ENCODE measurements around the gene CLIC4.
"Not testable (repeated sequence)": the region's sequence is repeated elsewhere in the genome, so short reads cannot be mapped to it uniquely, and the experiment has no call there.

The CLIC4 gene

DNA sequence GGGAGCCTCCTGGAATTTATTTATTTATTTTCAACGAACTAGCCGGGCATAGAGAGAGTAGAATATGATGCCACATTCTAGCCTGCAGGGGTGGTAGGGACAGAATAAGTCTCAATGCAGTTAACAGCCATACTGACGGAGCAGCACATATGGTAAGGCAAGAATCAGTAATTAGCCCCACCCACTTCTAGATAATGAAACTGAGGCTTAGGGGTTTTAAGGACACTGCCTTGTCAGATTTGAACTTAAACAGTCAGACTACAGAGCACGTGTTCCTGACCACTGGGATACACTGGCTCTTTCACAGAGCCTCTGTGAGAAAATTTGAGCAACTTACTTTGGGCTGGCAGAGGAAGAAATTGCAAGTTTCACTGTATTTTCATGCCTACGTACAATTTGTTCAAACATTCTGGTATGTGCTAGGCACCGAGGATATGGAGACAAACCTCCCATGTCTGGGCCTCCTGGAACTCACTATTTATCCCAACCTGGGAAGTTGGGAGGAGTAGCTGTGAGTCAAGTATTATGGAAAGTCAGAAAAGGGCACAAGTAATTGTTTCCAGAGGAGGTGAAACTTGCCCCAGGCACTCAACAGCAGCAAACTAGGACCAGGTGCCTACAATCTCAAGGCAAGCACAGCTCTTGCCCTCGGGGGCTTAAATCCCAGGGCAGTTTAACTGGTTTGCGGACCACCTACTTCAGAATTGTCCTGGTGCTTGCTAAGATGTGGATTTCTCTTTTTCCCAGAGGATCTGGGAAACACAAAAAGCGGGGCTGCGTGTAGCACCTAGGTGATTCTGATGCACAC, 1.6 kb upstream of the CLIC4 start:
- in situ Hi-C loops (cut with HindIII; ENCODE audit: low sequenced_read_pairs): no loop called here

DNA sequence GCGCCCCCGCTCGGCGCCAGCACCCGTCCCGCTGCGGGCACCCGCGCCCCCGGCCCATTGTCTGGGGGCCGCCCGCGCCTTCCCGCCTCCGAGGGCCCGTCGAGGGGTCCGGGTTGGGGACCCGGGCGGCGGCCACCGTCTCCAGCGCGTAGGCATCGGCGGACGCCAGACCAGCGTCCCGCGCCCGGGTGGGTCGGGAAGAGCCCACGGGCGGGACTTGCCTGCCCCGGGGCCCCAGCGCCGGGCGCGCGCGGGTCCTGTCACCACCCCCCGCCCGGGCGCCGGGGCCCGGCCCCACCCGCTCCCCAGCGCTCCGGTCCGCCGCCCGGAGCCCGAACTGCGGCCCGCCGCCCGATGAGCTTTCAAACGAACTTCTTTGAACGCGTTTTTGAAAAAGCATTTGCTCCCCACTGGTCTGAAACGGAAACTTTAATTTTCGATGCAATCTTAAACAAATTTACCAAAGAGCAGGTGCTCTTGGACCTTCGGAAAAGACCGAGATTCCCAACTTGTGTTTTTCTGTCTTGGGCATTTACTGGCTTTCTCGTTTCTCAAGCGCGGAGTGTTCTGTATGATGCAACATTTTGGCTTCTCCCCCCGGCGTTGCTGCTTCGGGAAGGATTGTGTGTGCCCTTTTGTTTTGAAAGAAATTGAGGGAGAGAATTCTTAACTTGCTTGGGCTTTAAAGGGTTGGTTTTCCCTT, 615 bp downstream of the CLIC4 start:
- in situ Hi-C loops (cut with HindIII; ENCODE audit: low sequenced_read_pairs): no loop called here

DNA sequence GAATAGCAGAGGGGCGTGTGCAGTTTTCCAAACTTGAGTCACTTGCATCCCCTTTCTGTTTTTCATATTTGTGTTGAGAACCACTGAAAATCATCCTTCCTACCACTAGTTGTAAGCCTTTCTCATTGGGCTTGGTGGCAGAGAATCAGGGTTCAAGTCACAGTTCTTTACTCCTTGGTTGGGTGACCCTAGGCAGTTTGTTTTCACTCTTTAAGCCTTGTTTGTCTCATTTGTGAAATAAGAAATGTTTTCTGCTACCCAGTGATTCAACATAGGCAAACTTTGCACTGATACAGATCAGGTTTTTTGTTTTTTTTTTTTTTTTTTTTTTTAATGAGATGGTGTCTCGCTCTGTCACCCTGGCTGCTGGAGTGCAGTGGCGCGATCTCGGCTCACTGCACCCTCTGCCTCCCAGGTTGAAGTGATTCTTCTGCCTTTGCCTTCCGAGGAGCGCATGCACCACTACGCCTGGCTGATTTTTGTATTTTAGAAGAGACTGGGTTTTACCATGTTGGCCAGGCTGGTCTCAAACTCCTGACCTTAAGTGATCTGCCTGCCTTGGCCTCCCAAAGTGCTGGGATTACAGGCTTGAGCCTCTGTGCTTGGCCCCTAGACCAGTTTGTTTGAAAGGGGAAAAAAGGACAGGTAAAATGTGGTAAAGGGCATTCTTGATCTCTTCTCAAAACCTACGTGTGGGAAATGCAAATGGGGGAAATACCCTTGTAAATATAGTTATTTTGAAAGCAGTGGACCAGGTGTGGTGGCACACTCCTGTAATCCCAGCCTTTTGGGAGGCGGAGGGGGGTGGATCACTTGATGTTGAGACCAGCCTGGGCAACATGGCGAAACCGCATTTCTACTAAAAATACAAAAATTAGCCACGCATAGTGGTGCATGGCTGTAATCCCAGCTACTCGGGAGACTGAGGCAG, 3.2 kb downstream of the CLIC4 start:
- in situ Hi-C loops (cut with HindIII; ENCODE audit: low sequenced_read_pairs): no loop called here

DNA sequence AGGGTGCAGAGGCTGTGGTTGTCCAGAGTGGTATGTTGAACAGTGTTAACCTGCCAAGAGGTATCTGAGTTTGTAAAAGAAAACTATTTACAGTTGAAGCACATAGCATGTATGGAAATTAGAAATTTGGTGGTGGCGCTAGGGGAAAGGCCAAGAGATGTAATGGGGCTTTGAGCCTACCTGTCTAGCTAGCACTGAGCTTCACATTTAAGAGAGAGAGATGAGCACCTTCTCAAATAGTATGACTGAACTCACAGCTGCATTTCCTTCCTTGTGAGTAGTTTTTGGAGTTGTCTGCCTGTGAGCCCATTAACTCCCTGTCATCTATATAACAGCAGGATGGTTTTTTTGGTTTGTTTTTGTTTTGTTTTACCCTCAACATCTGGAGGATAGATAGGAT, 4.0 kb downstream of the CLIC4 start:
- in situ Hi-C loops (cut with HindIII; ENCODE audit: low sequenced_read_pairs): no loop called here

DNA sequence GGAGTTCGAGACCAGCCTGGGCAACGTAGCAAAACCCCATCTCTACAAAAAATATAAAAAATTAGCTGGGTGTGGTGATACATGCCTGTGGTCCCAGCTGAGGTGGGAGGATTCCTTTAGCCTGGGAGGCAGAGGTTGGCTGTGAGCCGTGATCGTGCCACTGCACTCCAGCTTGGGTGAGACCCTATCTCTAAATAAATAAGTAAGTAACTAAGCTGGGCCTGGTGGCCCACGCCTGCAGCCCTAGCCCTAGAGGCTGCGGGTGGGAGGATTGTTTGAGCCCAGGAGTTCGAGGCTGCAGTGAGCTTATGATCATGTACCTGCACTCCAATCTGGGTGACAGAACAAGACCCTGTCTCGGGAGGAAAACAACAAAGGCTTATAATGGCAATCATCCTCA, 4.6 kb downstream of the CLIC4 start:
- in situ Hi-C loops (cut with HindIII; ENCODE audit: low sequenced_read_pairs): no loop called here

DNA sequence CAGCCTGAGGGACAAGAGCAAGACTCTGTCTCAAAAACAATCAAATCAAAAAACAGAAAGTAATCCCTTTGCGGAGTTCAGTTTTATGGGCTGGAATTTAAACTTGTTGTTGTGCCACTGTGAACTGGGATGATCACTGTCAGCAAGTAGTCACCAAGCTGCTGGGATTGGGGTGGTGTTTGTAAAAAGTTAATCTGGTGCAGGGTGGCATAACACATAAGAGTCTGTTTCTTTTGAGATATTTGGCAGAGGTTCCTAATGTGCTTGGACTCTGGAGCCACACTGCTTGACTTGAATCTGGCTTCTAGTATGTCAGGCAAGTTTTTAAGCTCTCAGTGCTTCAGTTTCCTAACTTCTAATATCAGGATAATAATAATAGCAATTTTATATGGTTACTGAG, 6.6 kb downstream of the CLIC4 start:
- in situ Hi-C loops (cut with HindIII; ENCODE audit: low sequenced_read_pairs): no loop called here

DNA sequence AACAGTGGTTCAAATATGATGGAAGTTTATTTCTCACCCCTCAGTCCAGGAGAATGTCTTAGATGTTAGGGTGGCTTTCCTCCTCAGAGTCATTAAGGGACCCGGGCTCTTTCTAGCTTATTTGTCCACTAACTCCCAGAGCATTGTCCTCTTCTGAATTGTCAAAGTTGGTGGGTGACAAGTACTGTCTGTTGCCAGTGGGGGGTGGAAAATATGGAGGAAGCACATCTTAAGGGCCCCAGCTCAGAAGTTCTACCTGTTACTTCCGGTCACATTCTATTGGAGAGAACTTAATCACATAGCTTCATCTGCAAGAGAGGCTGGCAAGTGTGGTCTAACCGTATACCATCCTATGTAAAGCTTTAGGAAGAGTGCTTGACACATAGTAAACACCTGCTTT, 7.1 kb downstream of the CLIC4 start:
- in situ Hi-C loops (cut with HindIII; ENCODE audit: low sequenced_read_pairs): no loop called here

DNA sequence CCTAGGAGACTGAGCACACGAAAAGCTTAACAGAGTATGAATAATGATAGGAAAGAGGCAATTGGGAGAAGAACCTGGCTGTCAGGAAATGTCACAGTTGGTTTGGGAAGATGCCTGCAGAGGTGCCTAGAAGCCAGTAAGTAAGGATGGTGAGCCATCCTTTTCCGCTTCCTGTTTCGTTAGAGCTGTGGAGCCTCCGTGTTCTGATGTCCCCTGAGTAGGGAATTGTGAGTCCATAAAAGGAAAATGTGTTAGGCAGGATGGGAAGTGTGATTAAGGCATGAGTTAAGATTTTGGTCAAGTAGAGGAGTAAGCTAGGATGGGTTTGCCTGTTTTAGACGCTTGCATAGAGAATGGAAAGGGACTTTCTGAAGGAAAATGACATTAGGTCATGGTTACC, 9.0 kb downstream of the CLIC4 start:
- in situ Hi-C loops (cut with HindIII; ENCODE audit: low sequenced_read_pairs): no loop called here

DNA sequence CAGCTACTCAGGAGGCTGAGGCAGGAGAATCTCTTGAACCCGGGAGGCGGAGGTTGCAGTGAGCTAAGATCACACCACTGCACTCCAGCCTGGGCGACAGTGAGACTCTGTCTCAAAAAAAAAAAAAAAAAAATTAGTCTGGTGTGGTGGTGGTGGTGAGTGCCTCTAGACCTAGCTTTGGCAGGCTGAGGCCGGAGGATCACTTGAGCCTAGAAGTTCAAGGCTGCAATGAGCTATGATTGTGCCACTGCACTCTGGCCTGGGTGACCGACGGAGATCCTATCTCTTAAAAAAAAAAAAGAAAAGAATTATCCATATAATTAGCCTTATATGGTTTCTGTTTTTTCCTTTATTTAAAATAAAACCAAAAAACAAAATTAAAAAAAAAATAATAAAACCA, 10.1 kb downstream of the CLIC4 start:
- in situ Hi-C loops (cut with HindIII; ENCODE audit: low sequenced_read_pairs): not testable (repeated sequence)

DNA sequence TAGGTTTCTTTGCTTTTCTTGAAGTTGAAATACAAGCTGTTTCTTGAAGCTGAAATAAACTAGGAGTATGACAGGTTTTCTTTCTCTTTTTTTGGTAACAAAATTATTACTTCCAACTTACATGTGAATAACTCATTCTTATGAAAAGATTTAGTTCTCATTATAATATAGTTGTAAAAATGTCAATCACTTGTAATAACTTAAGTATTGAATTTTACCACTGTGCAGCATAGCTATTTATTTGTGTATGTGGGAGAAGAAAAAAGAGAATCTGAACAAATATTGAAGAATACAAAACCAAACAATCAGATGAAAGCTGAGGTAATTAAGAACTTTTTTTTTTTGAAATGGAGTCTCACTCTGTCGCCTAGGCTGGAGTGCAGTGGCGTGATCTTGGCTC, 11.1 kb downstream of the CLIC4 start:
- in situ Hi-C loops (cut with HindIII; ENCODE audit: low sequenced_read_pairs): no loop called here

DNA sequence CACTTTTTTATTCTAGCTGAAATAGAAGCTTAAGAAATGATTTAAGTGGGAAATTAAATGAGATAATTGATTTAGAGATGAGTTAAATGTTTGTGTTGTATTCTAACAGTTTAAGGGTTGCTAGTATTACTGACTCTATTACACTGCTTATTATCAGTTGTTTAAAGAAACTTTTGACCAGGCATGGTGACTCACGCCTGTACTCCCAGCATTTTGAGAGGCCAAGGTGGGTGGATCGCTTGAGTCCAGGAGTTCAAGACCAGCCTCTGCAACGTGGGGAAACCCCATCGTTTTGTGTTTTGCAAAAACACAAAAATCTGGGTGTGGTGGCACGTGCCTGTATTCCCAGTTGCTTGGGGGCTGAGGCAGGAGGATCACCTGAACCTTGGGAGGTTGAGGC, 14.2 kb downstream of the CLIC4 start:
- in situ Hi-C loops (cut with HindIII; ENCODE audit: low sequenced_read_pairs): no loop called here

DNA sequence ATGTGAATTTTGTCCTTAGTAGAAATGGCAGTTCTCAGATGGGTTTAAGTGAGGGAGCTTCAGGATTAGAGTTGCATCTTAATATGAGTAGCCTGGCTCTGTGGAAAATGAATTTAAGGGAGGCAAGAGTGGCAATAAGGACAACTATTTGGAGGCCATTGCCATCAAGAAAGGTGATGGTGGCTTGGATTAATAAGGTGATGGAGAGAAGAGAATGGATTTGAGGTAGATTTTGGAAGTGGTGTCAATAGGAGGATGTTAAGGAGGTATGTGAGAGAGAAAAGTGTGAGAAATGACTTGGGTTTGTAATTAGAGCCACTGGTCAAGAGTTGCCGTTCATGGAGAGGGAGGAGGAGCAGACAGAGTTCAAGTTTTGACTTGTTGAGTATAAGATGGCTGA, 16.3 kb downstream of the CLIC4 start:
- in situ Hi-C loops (cut with HindIII; ENCODE audit: low sequenced_read_pairs): no loop called here

DNA sequence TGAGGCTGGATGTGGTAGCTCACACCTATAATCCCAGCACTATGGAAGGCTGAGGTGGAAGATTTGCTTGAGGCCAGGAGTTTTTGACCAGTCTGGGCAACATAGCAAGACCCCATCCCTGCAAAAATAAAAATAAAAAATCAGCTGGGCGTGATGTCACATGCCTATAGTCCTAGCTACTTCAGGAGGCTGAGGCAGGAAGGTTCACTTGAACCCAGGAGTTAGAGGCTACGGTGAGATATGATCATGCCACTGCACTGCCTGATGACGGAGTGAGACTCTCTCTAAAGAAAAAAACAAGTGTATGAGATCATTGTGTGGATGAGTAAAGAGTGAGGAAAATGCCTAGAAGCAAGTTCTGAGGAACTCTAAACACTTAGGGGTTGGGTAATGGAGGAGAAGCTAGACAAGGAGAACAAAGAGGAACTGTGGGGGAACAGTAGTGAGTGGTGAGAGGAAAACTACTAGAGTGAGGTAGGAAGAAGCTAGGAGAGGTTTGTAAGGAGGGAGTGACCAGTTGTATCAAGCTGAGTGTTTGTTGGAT, 17.0 kb downstream of the CLIC4 start:
- in situ Hi-C loops (cut with HindIII; ENCODE audit: low sequenced_read_pairs): no loop called here

DNA sequence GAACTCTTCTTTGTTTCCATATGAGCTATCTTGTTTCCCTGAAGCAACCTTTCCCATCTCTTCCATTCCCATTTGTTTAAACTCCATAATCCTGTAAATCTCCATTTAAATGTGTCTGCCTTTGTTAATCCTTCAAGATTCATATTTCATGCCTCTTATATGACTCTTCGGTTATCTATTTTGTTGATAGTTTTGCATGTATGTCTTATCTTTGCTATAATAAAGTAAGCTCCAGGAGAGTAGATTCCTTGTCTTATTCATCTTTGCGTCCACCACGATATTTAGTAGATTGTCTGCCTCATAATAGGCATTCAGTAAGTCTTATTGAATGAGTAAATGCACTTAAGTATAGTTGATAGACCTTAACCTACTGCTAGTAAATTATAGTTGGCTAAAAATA, 18.4 kb downstream of the CLIC4 start:
- in situ Hi-C loops (cut with HindIII; ENCODE audit: low sequenced_read_pairs): no loop called here

DNA sequence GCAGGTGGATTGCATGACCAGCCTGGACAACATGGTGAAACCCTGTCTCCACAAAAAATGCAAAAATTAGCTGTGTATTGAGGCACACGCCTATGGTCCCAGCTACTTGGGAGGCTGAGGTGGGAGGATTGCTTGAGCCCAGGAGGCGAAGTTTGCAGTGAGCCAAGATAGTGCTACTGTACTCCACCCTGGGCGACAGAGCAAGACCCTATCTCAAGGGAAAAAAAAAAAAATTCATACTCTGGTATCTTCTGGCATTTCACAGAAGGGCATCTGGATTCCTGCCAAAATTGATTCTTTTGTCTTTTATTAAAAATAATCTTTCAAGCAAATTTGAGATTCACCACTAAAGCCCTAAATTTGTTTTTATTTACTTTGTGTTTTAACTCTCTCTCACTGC, 19.2 kb downstream of the CLIC4 start:
- in situ Hi-C loops (cut with HindIII; ENCODE audit: low sequenced_read_pairs): no loop called here

DNA sequence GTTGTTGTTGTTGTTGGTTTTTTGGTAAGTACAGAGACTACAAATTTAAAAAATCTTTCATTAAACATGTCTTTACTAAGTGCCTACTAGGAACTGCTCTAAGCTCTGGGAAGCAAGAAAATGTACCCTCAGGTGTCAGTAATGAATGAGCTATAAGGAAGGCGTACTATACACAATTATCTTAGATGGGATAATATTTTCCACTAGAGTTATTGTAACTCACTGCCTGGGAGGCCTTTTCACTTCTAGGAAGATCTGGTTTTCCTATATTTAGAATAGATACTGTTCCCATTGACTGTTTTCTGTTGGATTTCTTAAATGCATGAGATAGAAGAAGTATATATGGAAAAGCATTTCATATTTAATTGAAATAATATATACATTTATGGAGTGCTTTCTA, 19.6 kb downstream of the CLIC4 start:
- in situ Hi-C loops (cut with HindIII; ENCODE audit: low sequenced_read_pairs): loop anchor here (5.0 kb wide), 2 partner anchors 47 to 118 kb away; no protein-coding TSS in a partner anchor

DNA sequence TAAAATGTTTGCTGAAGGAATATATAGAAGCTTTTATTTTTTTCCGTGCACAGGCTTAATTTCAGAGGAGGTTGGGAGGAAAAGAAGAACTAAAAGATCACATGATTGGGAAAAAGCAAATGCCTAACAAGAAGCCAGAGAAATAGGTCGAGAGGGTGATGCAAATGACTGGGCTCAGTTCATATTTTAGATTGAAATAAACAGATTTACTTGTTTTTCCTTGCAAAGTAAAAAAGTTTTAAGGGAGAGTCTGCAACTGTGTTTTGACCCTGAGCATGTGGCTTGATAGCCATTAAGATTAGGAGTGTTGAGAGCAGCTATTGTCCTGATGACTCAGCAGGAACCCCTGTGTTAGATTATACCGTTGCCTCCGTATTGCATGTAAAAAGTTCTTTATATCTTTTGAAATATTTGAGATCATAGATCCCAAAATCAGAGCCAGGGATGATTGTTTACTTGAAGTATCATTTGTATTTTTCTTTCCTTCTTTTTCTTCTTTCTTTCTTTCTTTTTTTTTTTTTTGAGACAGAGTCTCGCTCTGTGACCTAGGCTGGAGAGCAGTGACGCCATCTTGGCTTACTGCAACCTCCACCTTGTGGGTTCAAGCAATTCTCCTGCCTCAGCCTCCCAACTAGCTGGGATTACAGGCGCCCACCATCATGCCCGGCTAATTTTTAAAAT, 20.2 kb downstream of the CLIC4 start:
- in situ Hi-C loops (cut with HindIII; ENCODE audit: low sequenced_read_pairs): loop anchor here (5.0 kb wide), 2 partner anchors 47 to 118 kb away; no protein-coding TSS in a partner anchor

DNA sequence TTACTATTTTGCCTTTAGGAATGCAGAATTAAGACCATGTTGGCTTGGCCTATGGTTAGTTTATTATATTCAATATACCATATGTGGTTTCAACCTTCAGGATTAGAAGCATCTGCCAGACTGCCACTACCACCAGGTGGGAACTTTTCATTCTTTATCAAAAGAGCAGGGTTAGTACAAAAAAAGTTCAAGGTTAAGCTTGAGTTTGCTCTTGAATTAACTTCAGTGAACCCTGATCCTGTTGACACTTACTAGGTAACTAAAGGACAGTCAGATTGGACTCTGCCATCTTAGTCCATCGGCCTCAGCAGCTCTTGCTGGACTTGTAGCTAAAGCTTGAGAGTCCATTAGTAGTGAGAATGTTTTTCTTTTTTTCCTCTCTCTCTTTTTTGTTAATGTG, 22.1 kb downstream of the CLIC4 start:
- in situ Hi-C loops (cut with HindIII; ENCODE audit: low sequenced_read_pairs): loop anchor here (5.0 kb wide), 2 partner anchors 45 to 120 kb away; no protein-coding TSS in a partner anchor

DNA sequence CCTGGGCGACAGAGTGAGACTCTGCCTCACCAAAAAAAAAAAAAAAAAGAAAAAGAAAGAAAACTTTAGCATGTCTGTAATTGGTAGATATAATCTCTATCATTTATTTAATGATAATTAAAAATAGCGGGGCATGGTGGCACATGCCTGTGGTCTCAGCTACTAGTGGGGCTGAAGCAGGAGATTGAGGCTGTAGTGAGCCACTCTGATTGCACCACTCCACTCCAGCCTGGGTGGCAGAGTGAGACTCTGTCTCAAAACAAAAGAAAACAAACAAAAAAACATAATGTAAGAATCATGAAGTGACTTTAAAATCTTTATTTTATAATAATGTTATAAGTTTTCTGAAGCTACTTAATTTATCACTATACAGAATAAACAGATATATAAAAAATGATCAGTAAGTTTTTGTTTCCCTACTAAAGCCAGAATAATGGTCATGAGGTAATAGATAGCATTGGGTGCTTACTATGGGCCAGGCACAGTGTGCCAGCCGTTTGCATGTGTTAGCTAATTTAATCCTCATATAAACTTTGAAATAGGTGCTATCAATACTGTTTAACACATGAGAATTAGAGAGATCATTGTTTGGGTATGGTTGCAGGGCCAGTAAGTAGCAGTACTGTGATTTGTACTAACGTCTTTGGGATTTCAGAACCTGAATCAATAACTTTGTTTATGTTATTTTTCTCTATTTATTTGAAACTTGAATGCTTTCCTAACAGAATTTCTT, 23.8 kb downstream of the CLIC4 start:
- in situ Hi-C loops (cut with HindIII; ENCODE audit: low sequenced_read_pairs): loop anchor here (5.0 kb wide), 2 partner anchors 43 to 122 kb away; no protein-coding TSS in a partner anchor

Measured in endothelial cell of hepatic sinusoid (primary cell).